CD4-positive, alpha-beta T cell treated with Interleukin-6 for 4 hours (primary cell): ENCODE data around the gene COPG1.
"Not testable (repeated sequence)": the region's sequence is repeated elsewhere in the genome, so short reads cannot be mapped to it uniquely, and the experiment has no call there.

Experiments used
- DNase-seq: peaks from one replicate; pipeline ENCODE4 v3.0.0-alpha.2; 2020; ENCODE audit warnings: mixed read lengths

COPG1 gene

GRCh38 chr3:129240436-129240835, 9.0 kb upstream of the COPG1 start:
- no peak for DNase-seq

- no peak for DNase-seq
Measured at GRCh38 chr3:129245141-129245540, 4.3 kb upstream of the COPG1 start.

GRCh38 chr3:129245641-129246306, 3.6 kb upstream of the COPG1 start:
- peak; percentile 69 for DNase-seq

- DNase-seq: no peak
Measured at GRCh38 chr3:129246636-129247035, 2.8 kb upstream of the COPG1 start.

- no peak for DNase-seq
Measured at GRCh38 chr3:129248286-129248979, 973 bp upstream of the COPG1 start.

- DNase-seq: no peak
Measured at GRCh38 chr3:129252748-129253147, 3.3 kb downstream of the COPG1 start.

- no peak for DNase-seq
Measured at GRCh38 chr3:129254536-129255230, 5.3 kb downstream of the COPG1 start.

GRCh38 chr3:129256270-129256669, 6.9 kb downstream of the COPG1 start:
- DNase-seq: no peak

GRCh38 chr3:129257609-129258008, 8.2 kb downstream of the COPG1 start:
- no peak for DNase-seq

GRCh38 chr3:129259612-129260477, 10.4 kb downstream of the COPG1 start:
- no peak for DNase-seq

- DNase-seq: no peak
Measured at GRCh38 chr3:129260606-129261005, 11.2 kb downstream of the COPG1 start.

- no peak for DNase-seq
Measured at GRCh38 chr3:129261894-129262293, 12.5 kb downstream of the COPG1 start.

GRCh38 chr3:129263161-129263910, 13.9 kb downstream of the COPG1 start:
- no peak for DNase-seq

GRCh38 chr3:129264994-129265393, 15.6 kb downstream of the COPG1 start:
- DNase-seq: not testable (repeated sequence)

- no peak for DNase-seq
Measured at GRCh38 chr3:129266651-129267050, 17.2 kb downstream of the COPG1 start.

- no peak for DNase-seq
Measured at GRCh38 chr3:129268396-129268795, 19.0 kb downstream of the COPG1 start.

- DNase-seq: no peak
Measured at GRCh38 chr3:129271674-129272073, 22.3 kb downstream of the COPG1 start.

GRCh38 chr3:129276385-129276784, 27.0 kb downstream of the COPG1 start:
- DNase-seq: no peak

- no peak for DNase-seq
Measured at GRCh38 chr3:129277829-129278271, 28.4 kb downstream of the COPG1 start.

GRCh38 chr3:129278439-129278965, 29.1 kb downstream of the COPG1 start, which contains the start of gene HMCES:
Gene HMCES (plus strand): TSS chr3:129278870. CDS start chr3:129279733, 863 bp downstream.
- peak; percentile 98 for DNase-seq
